Measurements from ENCODE around the gene DLG3.
A peak's percentile ranks its signal among the peaks of the same experiment; 100 is the strongest.
"Not testable (repeated sequence)": the region's sequence is repeated elsewhere in the genome, so short reads cannot be mapped to it uniquely, and the experiment has no call there.

The DLG3 gene

DNA sequence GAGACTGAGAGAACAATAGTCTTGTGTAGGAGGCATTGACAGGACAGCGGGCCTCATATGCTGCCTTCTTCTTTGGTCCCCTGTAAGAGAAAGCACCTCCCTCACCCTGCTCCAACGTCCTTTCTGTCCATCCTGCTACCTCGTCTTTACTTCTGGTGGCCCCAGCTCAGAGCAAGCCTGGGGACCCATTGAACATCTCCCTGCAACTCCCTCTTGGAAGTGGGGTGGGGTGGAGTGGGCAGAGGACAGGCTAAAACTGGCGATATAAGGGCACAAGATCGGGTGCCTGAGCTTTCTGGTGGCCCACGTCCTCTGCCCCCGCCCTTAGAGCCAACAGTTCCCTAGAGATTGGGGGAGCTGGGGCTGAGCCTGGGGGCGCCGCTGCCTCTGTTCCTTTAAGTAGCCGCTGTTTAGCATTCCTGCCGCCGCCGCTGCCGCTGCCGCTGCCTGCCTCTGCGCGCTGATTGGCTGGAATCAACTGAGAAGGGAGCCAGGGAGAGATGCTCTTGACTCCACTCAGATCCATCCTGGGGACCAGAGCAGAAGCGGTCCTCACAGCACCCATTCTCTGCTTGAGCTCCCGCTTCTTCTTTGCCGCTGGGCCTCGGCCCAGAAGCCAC is at the start of gene DLG3:
Gene DLG3 (plus strand): TSS at position 510 of the 620 bp plus-strand sequence. CDS start 367 bp downstream, outside the sequence.
- DNase-seq (ENCODE audit: low read depth in 2 of 2), result no peak

DNA sequence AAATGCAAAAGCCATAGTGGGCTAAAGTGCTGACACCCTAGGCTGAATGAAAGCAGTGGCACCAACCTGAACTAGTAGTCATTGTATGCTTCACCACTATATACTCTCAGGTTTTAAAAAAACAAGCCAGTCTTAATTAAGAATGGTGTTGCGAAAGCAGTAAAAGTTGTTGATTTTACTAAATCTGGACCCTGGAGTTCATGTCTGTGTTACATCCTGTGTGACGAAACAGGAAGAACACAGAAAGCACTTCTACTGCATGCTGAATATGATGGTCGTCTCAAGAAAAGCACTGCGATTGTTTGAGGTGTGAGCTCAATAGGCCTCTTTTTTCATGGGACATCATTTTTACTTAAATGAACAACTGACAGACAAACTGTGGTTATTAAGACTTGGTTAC is 45.7 kb upstream of the DLG3 start:
- DNase-seq (ENCODE audit: low read depth in 2 of 2), result no peak

DNA sequence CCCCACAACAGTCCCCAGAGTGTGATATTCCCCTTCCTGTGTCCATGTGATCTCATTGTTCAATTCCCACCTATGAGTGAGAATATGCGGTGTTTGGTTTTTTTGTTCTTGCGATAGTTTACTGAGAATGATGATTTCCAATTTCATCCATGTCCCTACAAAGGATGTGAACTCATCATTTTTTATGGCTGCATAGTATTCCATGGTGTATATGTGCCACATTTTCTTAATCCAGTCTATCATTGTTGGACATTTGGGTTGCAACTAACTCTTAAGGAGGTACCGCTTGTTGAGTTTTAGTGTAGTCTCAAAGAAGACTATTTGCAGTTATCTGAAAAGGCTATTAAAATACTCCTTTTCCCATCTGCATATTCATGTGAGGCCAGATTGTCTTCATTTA is 44.5 kb upstream of the DLG3 start:
- DNase-seq (ENCODE audit: low read depth in 2 of 2), result not testable (repeated sequence)

- no peak for DNase-seq (ENCODE audit: low read depth in 2 of 2)
Observed at GRCh38 chrX:70402721-70403120, 41.9 kb upstream of the DLG3 start.

- DNase-seq (ENCODE audit: low read depth in 2 of 2), result no peak
Observed at GRCh38 chrX:70405003-70405402, 39.6 kb upstream of the DLG3 start.

DNA sequence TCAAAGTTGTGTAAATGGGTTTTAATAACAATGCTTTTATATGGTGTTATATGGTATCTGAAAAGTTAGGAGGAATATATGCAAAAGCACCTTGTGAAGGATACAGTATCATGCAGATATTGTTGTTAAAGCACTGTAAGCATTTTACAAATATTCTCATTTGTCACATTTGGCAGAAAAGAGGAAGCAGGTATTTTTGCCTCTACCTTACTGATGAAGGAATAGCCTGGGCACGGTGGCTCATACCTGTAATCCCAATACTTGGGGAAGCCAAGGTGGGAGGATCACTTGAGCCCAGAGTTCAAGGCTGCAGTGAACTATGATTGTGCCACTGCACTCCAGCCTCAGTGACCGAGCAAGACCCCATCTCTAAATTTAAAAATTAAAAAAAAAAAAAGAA is 33.7 kb upstream of the DLG3 start:
- DNase-seq (ENCODE audit: low read depth in 2 of 2), result no peak

- DNase-seq (ENCODE audit: low read depth in 2 of 2), result no peak
Observed at GRCh38 chrX:70411475-70411874, 33.2 kb upstream of the DLG3 start.

DNA sequence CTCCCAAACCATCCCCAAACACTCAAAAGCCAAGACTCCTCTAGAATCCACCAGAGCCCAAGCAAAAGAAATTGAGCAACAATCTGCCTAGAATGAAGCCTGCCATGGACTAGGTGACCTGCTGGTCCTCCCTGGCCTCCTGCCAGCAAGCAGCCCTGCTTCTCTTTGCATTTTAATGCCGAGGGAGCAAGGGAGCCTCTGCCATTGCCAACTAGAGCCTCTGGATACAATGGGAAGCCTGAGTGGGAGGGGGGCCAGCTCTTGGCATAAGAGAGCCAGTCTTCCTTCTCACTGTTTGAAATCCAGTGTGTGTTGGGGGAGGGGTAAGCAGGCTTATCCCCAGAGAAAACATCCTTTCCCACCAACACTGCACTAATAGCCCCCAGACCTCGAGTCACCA is 23.0 kb upstream of the DLG3 start:
- DNase-seq (ENCODE audit: low read depth in 2 of 2), result no peak

DNA sequence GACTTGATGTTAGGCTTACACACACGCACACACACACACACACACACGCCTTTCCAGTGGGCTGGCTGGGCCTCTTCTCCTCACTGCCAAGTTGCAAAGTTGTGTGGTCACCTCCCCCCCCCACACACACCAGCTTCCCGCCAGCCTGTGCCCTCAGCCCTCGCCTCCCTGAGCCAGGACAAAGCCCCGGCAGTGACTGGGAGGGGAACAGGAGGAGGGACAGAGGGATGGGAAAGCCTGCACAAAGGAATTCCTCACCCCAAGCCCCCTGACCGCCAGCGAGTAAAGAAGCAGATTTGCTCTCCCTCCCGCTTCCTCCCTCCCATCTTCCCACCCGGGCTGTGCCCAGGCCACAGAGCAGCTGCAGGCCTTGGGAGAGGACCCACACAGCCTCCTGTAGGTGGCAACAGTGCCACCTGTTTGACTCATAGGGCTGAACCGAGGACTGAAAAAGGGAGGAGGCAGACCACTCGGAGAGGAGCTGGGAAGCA is 21.7 kb upstream of the DLG3 start, which contains the start of gene GDPD2:
Gene GDPD2 (plus strand): TSS at position 464 of the 491 bp plus-strand sequence. CDS start 1,671 bp downstream, outside the sequence.
- DNase-seq (ENCODE audit: low read depth in 2 of 2), result no peak

- no peak for DNase-seq (ENCODE audit: low read depth in 2 of 2)
Observed at GRCh38 chrX:70423936-70424675, 20.5 kb upstream of the DLG3 start.

DNA sequence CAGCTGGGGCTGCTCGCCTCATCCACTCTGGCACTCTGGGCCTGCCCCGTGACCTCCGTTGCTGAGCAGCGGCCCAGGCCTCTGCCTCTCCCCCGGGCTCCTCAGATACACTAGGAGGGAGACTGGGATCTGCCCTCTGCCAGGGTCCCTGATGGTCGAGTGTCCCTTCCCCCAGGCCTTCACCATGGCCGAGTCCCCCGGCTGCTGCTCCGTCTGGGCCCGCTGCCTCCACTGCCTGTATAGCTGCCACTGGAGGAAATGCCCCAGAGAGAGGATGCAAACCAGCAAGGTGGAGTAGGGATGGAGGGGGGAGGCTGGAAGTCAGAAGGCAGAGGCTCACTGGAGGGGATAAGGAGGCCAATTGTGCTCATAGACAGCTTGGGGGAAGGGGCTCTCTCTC is 19.8 kb upstream of the DLG3 start:
- no peak for DNase-seq (ENCODE audit: low read depth in 2 of 2)

GRCh38 chrX:70426286-70427278 is 18.1 kb upstream of the DLG3 start:
- DNase-seq (ENCODE audit: low read depth in 2 of 2), result no peak

- no peak for DNase-seq (ENCODE audit: low read depth in 2 of 2)
Observed at GRCh38 chrX:70427365-70427764, 17.3 kb upstream of the DLG3 start.

- DNase-seq (ENCODE audit: low read depth in 2 of 2), result no peak
Observed at GRCh38 chrX:70429759-70430158, 14.9 kb upstream of the DLG3 start.

GRCh38 chrX:70432936-70433847 is 11.4 kb upstream of the DLG3 start:
- DNase-seq (ENCODE audit: low read depth in 2 of 2), result no peak

GRCh38 chrX:70433848-70434351 is 10.7 kb upstream of the DLG3 start:
- peak; percentile 65 to 68 for DNase-seq (ENCODE audit: low read depth in 2 of 2)

GRCh38 chrX:70434352-70434866 is 10.2 kb upstream of the DLG3 start:
- DNase-seq (ENCODE audit: low read depth in 2 of 2), result peak; percentile 51 to 67

GRCh38 chrX:70434914-70435586 is 9.6 kb upstream of the DLG3 start:
- no peak for DNase-seq (ENCODE audit: low read depth in 2 of 2)

DNA sequence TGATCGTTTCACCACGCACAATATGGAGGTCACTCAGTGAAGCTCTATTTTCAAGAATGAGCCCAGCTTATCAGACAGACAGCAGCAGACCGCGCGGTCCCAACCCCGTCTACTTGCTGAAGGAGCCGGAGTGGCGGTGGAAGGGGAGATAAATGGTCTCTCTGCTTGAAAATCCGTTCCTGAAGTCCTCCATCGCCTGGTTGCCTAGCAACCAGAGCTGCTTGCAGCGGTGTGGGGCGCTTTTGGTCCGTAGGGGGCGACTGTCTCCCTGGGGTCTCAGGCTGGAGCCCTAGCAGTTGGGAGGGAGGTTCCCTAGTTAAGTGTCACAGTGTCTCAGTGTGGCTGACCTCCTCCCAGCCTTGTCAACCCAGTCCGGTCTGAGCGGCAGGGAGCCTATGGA is 8.3 kb upstream of the DLG3 start:
- no peak for DNase-seq (ENCODE audit: low read depth in 2 of 2)

DNA sequence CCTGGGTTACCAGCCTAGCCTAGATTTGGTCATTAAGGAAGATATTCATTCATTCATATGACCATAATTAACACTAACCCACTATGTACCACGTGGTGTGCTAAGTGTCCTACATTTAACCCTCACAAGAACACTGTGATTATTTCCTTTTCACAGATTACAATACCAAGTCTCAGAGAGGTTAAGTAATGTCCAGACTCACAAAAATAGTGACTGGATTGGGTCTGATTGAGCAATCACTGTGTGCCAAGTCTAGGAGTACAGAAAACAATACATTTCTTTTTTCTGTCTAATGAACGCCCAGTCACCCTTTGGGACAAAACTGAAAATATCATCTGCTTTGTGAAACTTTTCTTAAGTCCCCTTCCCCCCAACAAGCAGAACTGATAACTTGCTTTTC is 7.6 kb upstream of the DLG3 start:
- DNase-seq (ENCODE audit: low read depth in 2 of 2), result no peak

Measured in stimulated activated CD4-positive, alpha-beta T cell treated with anti-CD3 and anti-CD28 coated beads, Interleukin-4, amount 100 ng/mL, for 48 hours (primary cell).